EL (cell line): ENCODE results near the gene PHB1.

Experiments
- DNase-seq: peaks from one replicate; pipeline ENCODE4 v3.0.0-alpha.2; 2016

PHB1 gene

GRCh38 chr17:49414622-49415350 lies at the start of gene PHB1:
Gene PHB1, minus strand, starts transcription at chr17:49414882. Its CDS starts 1,618 bp downstream, at chr17:49413264.
- DNase-seq: peak; percentile 98

GRCh38 chr17:49464049-49464448 lies 49.4 kb upstream of the PHB1 start:
- DNase-seq: no peak

GRCh38 chr17:49461580-49461979 lies 46.9 kb upstream of the PHB1 start:
- no peak for DNase-seq

- DNase-seq: no peak
Measured at GRCh38 chr17:49460401-49460800, 45.7 kb upstream of the PHB1 start.

- DNase-seq: no peak
Measured at GRCh38 chr17:49459401-49459984, 44.8 kb upstream of the PHB1 start.

GRCh38 chr17:49457564-49458535 lies 43.2 kb upstream of the PHB1 start:
- DNase-seq: no peak

GRCh38 chr17:49456183-49456965 lies 41.7 kb upstream of the PHB1 start:
- peak; percentile 85 for DNase-seq

GRCh38 chr17:49455272-49455861 lies 40.7 kb upstream of the PHB1 start:
- DNase-seq: no peak

- peak; percentile 37 for DNase-seq
Measured at GRCh38 chr17:49454050-49454449, 39.4 kb upstream of the PHB1 start.

GRCh38 chr17:49452661-49453060 lies 38.0 kb upstream of the PHB1 start:
- no peak for DNase-seq

- no peak for DNase-seq
Measured at GRCh38 chr17:49452201-49452600, 37.5 kb upstream of the PHB1 start.

- peak; percentile 61 for DNase-seq
Measured at GRCh38 chr17:49450735-49451134, 36.1 kb upstream of the PHB1 start.

GRCh38 chr17:49450181-49450580 lies 35.5 kb upstream of the PHB1 start:
- DNase-seq: no peak

- DNase-seq: no peak
Measured at GRCh38 chr17:49447628-49448302, 33.1 kb upstream of the PHB1 start.

GRCh38 chr17:49445591-49445990 lies 30.9 kb upstream of the PHB1 start:
- no peak for DNase-seq

GRCh38 chr17:49444384-49444783 lies 29.7 kb upstream of the PHB1 start:
- DNase-seq: no peak

- DNase-seq: peak; percentile 50
Measured at GRCh38 chr17:49443862-49444261, 29.2 kb upstream of the PHB1 start.

GRCh38 chr17:49442041-49442440 lies 27.4 kb upstream of the PHB1 start:
- no peak for DNase-seq

- DNase-seq: no peak
Measured at GRCh38 chr17:49441578-49441977, 26.9 kb upstream of the PHB1 start.

GRCh38 chr17:49440581-49440980 lies 25.9 kb upstream of the PHB1 start:
- no peak for DNase-seq

GRCh38 chr17:49439673-49440571 lies 25.2 kb upstream of the PHB1 start:
- peak; percentile 55 for DNase-seq
